H7 (cell line): ENCODE results near the gene YPEL2. TPM values are rescaled to one million over a fixed set of nuclear protein-coding genes. Genes with fewer than 3 reads are reported as not detected.

Source experiments
- total RNA-seq: library from RNA; depleted of rRNA; stranded (reverse); fragments of >200 nt; shearing (Covaris generic); gene quantifications from 2 replicates; pipeline ENCODE4 v1.2.3, GENCODE V29; 2014; rRNA removed

Gene YPEL2
- total RNA-seq, 1 experiment from 2014 or later = 2.4 TPM

Other genes with a start within 250 kb of the YPEL2 start
- gene TRIM37, start 224.8 kb upstream of the YPEL2 start, total RNA-seq = 61.4 and 73.3 TPM in 2 replicates
- gene SKA2, start 176.5 kb upstream of the YPEL2 start, total RNA-seq = 48.8 and 51.2 TPM in 2 replicates
- gene PRR11, start 175.9 kb upstream of the YPEL2 start, total RNA-seq = 26.4 and 28.1 TPM in 2 replicates
- gene SMG8, start 121.6 kb upstream of the YPEL2 start, total RNA-seq = 20.0 and 25.9 TPM in 2 replicates
- 3.1 and 4.3 TPM in 2 replicates for gene GDPD1, start 111.1 kb upstream of the YPEL2 start, total RNA-seq
- 32.5 and 46.3 TPM in 2 replicates for gene DHX40, start 234.0 kb downstream of the YPEL2 start, total RNA-seq